A549 (cell line): Measurements from ENCODE around the gene DHTKD1.

Experiments used
- BCL3 ChIP-seq: fragments of >200 bp; sonication (Bioruptor Twin); formaldehyde crosslinking; IDR thresholded peaks from 3 replicates; pipeline ENCODE4 v1.6.1; 2016
- CBX2 ChIP-seq: fragments of 200-600 bp; sonication (generic); IDR thresholded peaks from 2 replicates; pipeline ENCODE4 v1.6.1; 2016; ENCODE audit warnings: low read depth, mild to moderate bottlenecking, borderline replicate concordance
- CTCF ChIP-seq: fragments of >200 bp; sonication (Bioruptor Twin); formaldehyde crosslinking; IDR thresholded peaks from 3 replicates; pipeline ENCODE4 v1.5.1; 2016
- ELK1 ChIP-seq: fragments of 150-350 bp; IDR thresholded peaks from 2 replicates; pipeline ENCODE4 v1.6.1; 2014; ENCODE audit warnings: low read depth, mild to moderate bottlenecking, low read length
- EP300 ChIP-seq, 2 experiments: fragments of >200 bp; sonication (Bioruptor Twin); formaldehyde crosslinking; IDR thresholded peaks; 2 replicates in 1 of 2; 3 replicates in 1 of 2; pipeline ENCODE4 v1.6.1; 2016 to 2017
- NFE2L2 ChIP-seq: fragments of 150-350 bp; conservative IDR thresholded peaks from 2 replicates; pipeline ENCODE4 v1.6.1; 2014; ENCODE audit warnings: low read length
- PBX3 ChIP-seq: IDR thresholded peaks from 2 replicates; pipeline ENCODE4 v1.6.1; 2012
- RAD21 ChIP-seq, 2 experiments: fragments of >200 bp in 1 of 2; sonication (Bioruptor Twin) in 1 of 2; formaldehyde crosslinking in 1 of 2; IDR thresholded peaks in 1 of 2; conservative IDR thresholded peaks in 1 of 2; 2 replicates in 1 of 2; 3 replicates in 1 of 2; pipeline ENCODE4 v1.6.1; 2012 to 2018; ENCODE audit warnings: inconsistent platforms in 1 of 2
- REST ChIP-seq: fragments of 200-600 bp; sonication (generic); IDR thresholded peaks from 2 replicates; pipeline ENCODE4 v1.6.1; 2016; ENCODE audit warnings: antibody characterized with exemption, mild to moderate bottlenecking, moderate library complexity

- TF ChIP-seq EP300 (IDR thresholded peaks at IDR 0.05) (no peak), CTCF (no peak), NFE2L2 (no peak), RAD21 (conservative IDR thresholded peaks at IDR 0.05 in 1 of 2, IDR thresholded peaks at IDR 0.05 in 1 of 2) (no peak), PBX3 (no peak), CBX2 (no peak), ELK1 (no peak), BCL3 (no peak), REST (no peak)
Measured at GRCh38 chr10:12097791-12098190, 29.0 kb downstream of the DHTKD1 start.
